HepG2 (cell line): ENCODE measurements around the gene ACP5. TPM values are rescaled to one million over a fixed set of nuclear protein-coding genes. Genes with fewer than 3 reads are reported as not detected.

Experiments used
- HNRNPLL ChIP-seq: fragments of 200-400 bp; formaldehyde crosslinking; IDR thresholded peaks from 2 replicates; pipeline ENCODE4 v1.6.1; 2017; ENCODE audit warnings: mild to moderate bottlenecking, low read depth, low read length; ENCODE audit not compliant: poor library complexity, severe bottlenecking
- JUN ChIP-seq: sonication (generic); formaldehyde crosslinking; IDR thresholded peaks from 2 replicates; pipeline ENCODE4 v1.4.0; 2020; ENCODE audit warnings: mild to moderate bottlenecking, missing genetic modification reagents
- PHF20 ChIP-seq: sonication (generic); formaldehyde crosslinking; IDR thresholded peaks from 2 replicates; pipeline ENCODE4 v1.5.0; 2020; ENCODE audit warnings: mild to moderate bottlenecking, missing genetic modification reagents
- SP4 ChIP-seq: sonication (generic); formaldehyde crosslinking; IDR thresholded peaks from 2 replicates; pipeline ENCODE4 v1.8.1; 2023; ENCODE audit warnings: mild to moderate bottlenecking, missing genetic modification reagents
- SRSF4 ChIP-seq: fragments of 200-400 bp; formaldehyde crosslinking; IDR thresholded peaks from one replicate; pipeline ENCODE4 v1.6.1; 2018; ENCODE audit warnings: mild to moderate bottlenecking, low read depth, low read length, moderate library complexity; ENCODE audit not compliant: poor library complexity, severe bottlenecking
- SRY ChIP-seq: sonication (generic); formaldehyde crosslinking; IDR thresholded peaks from 2 replicates; pipeline ENCODE4 v1.8.0; 2022; ENCODE audit warnings: mild to moderate bottlenecking, missing genetic modification reagents
- SYNCRIP ChIP-seq: fragments of 200-400 bp; formaldehyde crosslinking; IDR thresholded peaks from 2 replicates; pipeline ENCODE4 v1.6.1; 2018; ENCODE audit warnings: mild to moderate bottlenecking, low read depth, low read length; ENCODE audit not compliant: insufficient read depth
- TOPORS ChIP-seq: sonication (generic); formaldehyde crosslinking; IDR thresholded peaks from 2 replicates; pipeline ENCODE4 v1.8.0; 2023; ENCODE audit warnings: mild to moderate bottlenecking, missing genetic modification reagents
- ZBTB21 ChIP-seq: sonication (generic); formaldehyde crosslinking; IDR thresholded peaks from 2 replicates; pipeline ENCODE4 v1.4.0; 2020; ENCODE audit warnings: missing genetic modification reagents
- ZBTB38 ChIP-seq: sonication (generic); formaldehyde crosslinking; IDR thresholded peaks from 2 replicates; pipeline ENCODE4 v1.5.1; 2020; ENCODE audit warnings: mild to moderate bottlenecking, missing genetic modification reagents
- ZEB1 ChIP-seq: IDR thresholded peaks from 2 replicates; pipeline ENCODE4 v1.6.1; 2012; ENCODE audit warnings: mild to moderate bottlenecking, low read depth, inconsistent platforms; ENCODE audit not compliant: insufficient replicate concordance
- ZFP62 ChIP-seq: sonication (generic); formaldehyde crosslinking; IDR thresholded peaks from 2 replicates; pipeline ENCODE4 v1.4.0; 2020; ENCODE audit warnings: missing genetic modification reagents
- ZMYM4 ChIP-seq: sonication (generic); formaldehyde crosslinking; IDR thresholded peaks from 2 replicates; pipeline ENCODE4 v1.8.1; 2023; ENCODE audit warnings: mild to moderate bottlenecking, missing genetic modification reagents
- ZNF260 ChIP-seq: sonication (generic); formaldehyde crosslinking; IDR thresholded peaks from 2 replicates; pipeline ENCODE4 v1.4.0; 2020; ENCODE audit warnings: missing genetic modification reagents, low read depth, mild to moderate bottlenecking, borderline replicate concordance
- ZNF432 ChIP-seq: sonication (generic); formaldehyde crosslinking; IDR thresholded peaks from 2 replicates; pipeline ENCODE4 v1.5.0; 2020; ENCODE audit warnings: missing genetic modification reagents, mild to moderate bottlenecking, borderline replicate concordance
- ZNF607 ChIP-seq: sonication (generic); formaldehyde crosslinking; IDR thresholded peaks from 2 replicates; pipeline ENCODE4 v1.5.1; 2020; ENCODE audit warnings: missing genetic modification reagents, mild to moderate bottlenecking, borderline replicate concordance
- ZNF652 ChIP-seq: IDR thresholded peaks from 2 replicates; pipeline ENCODE4 v1.6.1; 2016; ENCODE audit warnings: low read depth, borderline replicate concordance
- ZNF670 ChIP-seq: sonication (generic); formaldehyde crosslinking; IDR thresholded peaks from 2 replicates; pipeline ENCODE4 v1.8.0; 2022; ENCODE audit warnings: mild to moderate bottlenecking, missing genetic modification reagents, borderline replicate concordance
- ZNF724P ChIP-seq: sonication (generic); formaldehyde crosslinking; IDR thresholded peaks from 2 replicates; pipeline ENCODE4 v1.8.0; 2022; ENCODE audit warnings: missing genetic modification reagents, borderline replicate concordance
- ZNF761 ChIP-seq: sonication (generic); formaldehyde crosslinking; conservative IDR thresholded peaks from 2 replicates; pipeline ENCODE4 v1.4.0; 2020; ENCODE audit warnings: mild to moderate bottlenecking, missing genetic modification reagents
- ZNF781 ChIP-seq: sonication (generic); formaldehyde crosslinking; IDR thresholded peaks from 2 replicates; pipeline ENCODE4 v1.5.1; 2020; ENCODE audit warnings: borderline replicate concordance, mild to moderate bottlenecking, missing genetic modification reagents; ENCODE audit errors: not compliant biosample characterization
- ZNF883 ChIP-seq: sonication (generic); formaldehyde crosslinking; IDR thresholded peaks from 2 replicates; pipeline ENCODE4 v1.5.1; 2020; ENCODE audit warnings: mild to moderate bottlenecking, missing genetic modification reagents; ENCODE audit errors: not compliant biosample characterization
- polyA plus RNA-seq, 8 experiments: library from polyadenylated mRNA; depleted of rRNA in 3 of 8; stranded (reverse) in 7 of 8; unstranded in 1 of 8; fragments of >200 nt; fragmentation: Illumina TruSeq in 4 of 8; extraction: Trizol in 4 of 8; gene quantifications; 2 replicates each; pipeline versions ENCODE4 v1.2.1 to v1.2.3, GENCODE V29; 2011 to 2016; ENCODE audit warnings: low read depth in 4 of 8, missing spikeins in 1 of 8, mixed read lengths in 1 of 8; ENCODE audit not compliant: insufficient read depth in 1 of 8
- total RNA-seq, 5 experiments: library from RNA; depleted of rRNA; stranded (reverse); fragments of >200 nt; fragmentation: Illumina TruSeq; extraction: Trizol; gene quantifications; 2 replicates each; pipeline ENCODE4 v1.2.3, GENCODE V29; 2016; ENCODE audit warnings: low read depth in 1 of 5
- TF ChIP-seq, protein P1 (sequence below): sonication (generic); formaldehyde crosslinking; IDR thresholded peaks from 2 replicates; pipeline ENCODE4 v1.5.1; 2020; ENCODE audit warnings: missing genetic modification reagents, mild to moderate bottlenecking, borderline replicate concordance
- TF ChIP-seq, protein P2 (sequence below): sonication (generic); formaldehyde crosslinking; IDR thresholded peaks from 2 replicates; pipeline ENCODE4 v1.5.0; 2020; ENCODE audit warnings: missing genetic modification reagents, mild to moderate bottlenecking, borderline replicate concordance
- TF ChIP-seq, protein P3 (sequence below): sonication (generic); formaldehyde crosslinking; IDR thresholded peaks from 2 replicates; pipeline ENCODE4 v1.4.0; 2020; ENCODE audit warnings: mild to moderate bottlenecking, missing genetic modification reagents

Gene ACP5
- total and polyA plus RNA-seq, 2 of the 13 experiments (the other 11 are each of a cell fraction or from before 2014, with no cell fraction given): 1.3 to 6.7 TPM

DNA sequence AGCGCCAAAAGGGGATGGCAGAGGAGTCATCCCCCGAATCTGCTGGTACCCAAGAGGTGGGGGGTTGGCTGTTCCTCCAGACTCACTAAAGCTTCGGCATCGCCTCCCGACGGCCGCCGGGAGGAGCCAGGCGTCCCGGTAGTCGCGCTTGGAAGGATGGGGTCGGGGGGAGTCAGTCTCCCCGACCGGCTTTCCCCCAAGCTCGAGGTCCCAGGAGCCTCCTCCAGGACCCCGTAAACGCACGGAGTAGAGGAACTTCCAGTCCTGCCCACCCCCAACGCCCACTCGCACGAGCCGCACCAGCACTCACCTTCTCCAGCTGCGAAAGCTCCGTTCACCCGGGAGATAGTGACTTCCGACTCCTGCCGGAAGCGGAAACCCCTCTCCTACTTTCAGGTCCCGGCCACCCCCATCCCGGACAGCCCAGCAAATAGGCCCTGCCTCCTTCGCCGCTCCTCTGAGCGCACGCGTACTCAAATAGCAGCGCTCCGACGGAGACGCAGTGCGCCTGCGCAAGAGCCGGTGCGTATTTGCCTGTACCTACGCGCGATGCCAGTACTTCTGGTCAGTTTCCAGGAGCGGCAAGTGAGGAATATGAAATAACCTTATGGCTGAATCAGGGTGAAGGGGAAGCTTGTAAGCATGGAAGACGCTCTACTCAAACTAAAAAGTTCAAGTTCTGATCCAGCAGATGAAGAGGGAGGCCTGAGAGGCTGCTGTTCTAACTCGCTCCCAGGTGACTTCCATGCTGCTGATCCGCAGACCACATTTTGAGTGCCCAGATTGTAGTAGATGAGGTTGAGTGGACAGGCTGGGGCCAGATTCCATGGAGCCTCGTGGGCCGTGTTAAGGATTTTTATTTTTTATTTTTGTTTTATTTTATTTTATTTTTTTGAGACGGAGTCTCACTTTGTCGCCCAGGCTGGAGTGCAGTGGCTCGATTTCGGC is 18.3 kb downstream of the ACP5 start, which contains the start of gene ELOF1 (continued):
- TF ChIP-seq SRSF4: no peak
- TF ChIP-seq SYNCRIP: no peak
- TF ChIP-seq ZNF761 (CRISPR knock-in tag): no peak
- TF ChIP-seq ZMYM4 (CRISPR knock-in tag): peak; percentile 73; the same call in 1 of the 2 replicates
- no peak for TF ChIP-seq ZNF432 (CRISPR knock-in tag)
- TF ChIP-seq ZFP62 (CRISPR knock-in tag): no peak
- TF ChIP-seq ZBTB21 (CRISPR knock-in tag): no peak
- TF ChIP-seq JUN (CRISPR knock-in tag): no peak
- TF ChIP-seq, protein P1, sequence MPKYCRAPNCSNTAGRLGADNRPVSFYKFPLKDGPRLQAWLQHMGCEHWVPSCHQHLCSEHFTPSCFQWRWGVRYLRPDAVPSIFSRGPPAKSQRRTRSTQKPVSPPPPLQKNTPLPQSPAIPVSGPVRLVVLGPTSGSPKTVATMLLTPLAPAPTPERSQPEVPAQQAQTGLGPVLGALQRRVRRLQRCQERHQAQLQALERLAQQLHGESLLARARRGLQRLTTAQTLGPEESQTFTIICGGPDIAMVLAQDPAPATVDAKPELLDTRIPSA (CRISPR knock-in tag): no peak
- TF ChIP-seq, protein P2, sequence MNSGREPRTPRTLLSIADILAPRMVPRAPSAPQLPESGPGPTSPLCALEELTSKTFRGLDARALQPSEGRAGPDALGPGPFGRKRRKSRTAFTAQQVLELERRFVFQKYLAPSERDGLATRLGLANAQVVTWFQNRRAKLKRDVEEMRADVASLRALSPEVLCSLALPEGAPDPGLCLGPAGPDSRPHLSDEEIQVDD: no peak
- TF ChIP-seq HNRNPLL: peak; percentile 99
- no peak for TF ChIP-seq SP4 (CRISPR knock-in tag)
- TF ChIP-seq, protein P3, sequence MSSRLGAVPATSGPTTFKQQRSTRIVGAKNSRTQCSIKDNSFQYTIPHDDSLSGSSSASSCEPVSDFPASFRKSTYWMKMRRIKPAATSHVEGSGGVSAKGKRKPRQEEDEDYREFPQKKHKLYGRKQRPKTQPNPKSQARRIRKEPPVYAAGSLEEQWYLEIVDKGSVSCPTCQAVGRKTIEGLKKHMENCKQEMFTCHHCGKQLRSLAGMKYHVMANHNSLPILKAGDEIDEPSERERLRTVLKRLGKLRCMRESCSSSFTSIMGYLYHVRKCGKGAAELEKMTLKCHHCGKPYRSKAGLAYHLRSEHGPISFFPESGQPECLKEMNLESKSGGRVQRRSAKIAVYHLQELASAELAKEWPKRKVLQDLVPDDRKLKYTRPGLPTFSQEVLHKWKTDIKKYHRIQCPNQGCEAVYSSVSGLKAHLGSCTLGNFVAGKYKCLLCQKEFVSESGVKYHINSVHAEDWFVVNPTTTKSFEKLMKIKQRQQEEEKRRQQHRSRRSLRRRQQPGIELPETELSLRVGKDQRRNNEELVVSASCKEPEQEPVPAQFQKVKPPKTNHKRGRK (CRISPR knock-in tag): no peak
- TF ChIP-seq ZNF724P (CRISPR knock-in tag): no peak
- no peak for TF ChIP-seq TOPORS (CRISPR knock-in tag)
- TF ChIP-seq SRY (CRISPR knock-in tag): peak; percentile 30; the same call in 1 of the 2 replicates
- TF ChIP-seq ZNF607 (CRISPR knock-in tag): peak; percentile 78; the same call in 1 of the 2 replicates
- TF ChIP-seq ZNF883 (CRISPR knock-in tag): peak; percentile 7
- TF ChIP-seq ZEB1: no peak
- no peak for TF ChIP-seq ZNF260 (CRISPR knock-in tag)
- TF ChIP-seq ZNF670 (CRISPR knock-in tag): no peak
- TF ChIP-seq ZNF781 (CRISPR knock-in tag): peak; percentile 92
- TF ChIP-seq ZBTB38: peak; percentile 31; the same call in 1 of the 2 replicates
- TF ChIP-seq ZNF652 (CRISPR knock-in tag): no peak
- TF ChIP-seq PHF20: peak; percentile 91
